NCI-H2081 (cell line): ENCODE results near the gene CANX.
"Not testable (repeated sequence)": the region's sequence is repeated elsewhere in the genome, so short reads cannot be mapped to it uniquely, and the experiment has no call there.

Experiments used
- DNase-seq, 2 experiments: peaks; one replicate each; lab custom pipeline; 2025; lab: John Stamatoyannopoulos, UW

CANX gene

GRCh38 chr5:179697993-179698934, 503 bp upstream of the CANX start:
- peak; percentile 99 for DNase-seq

GRCh38 chr5:179699616-179700237, 960 bp downstream of the CANX start:
- peak in 1 of 2 experiments; percentile 37 for DNase-seq

GRCh38 chr5:179700401-179700918, 1.7 kb downstream of the CANX start:
- no peak for DNase-seq

- DNase-seq, result no peak
These were observed 17.5 kb downstream of the CANX start for GRCh38 chr5:179716286-179716685.

- DNase-seq, result no peak
These were observed 21.5 kb downstream of the CANX start for GRCh38 chr5:179720222-179720621.

- no peak for DNase-seq
These were observed 25.4 kb downstream of the CANX start for GRCh38 chr5:179724163-179724562.

GRCh38 chr5:179727106-179727505, 28.3 kb downstream of the CANX start:
- no peak for DNase-seq

- no peak for DNase-seq
These were observed 30.5 kb downstream of the CANX start for GRCh38 chr5:179729303-179729702.

- no peak for DNase-seq
These were observed 31.0 kb downstream of the CANX start for GRCh38 chr5:179729727-179730126.

GRCh38 chr5:179730356-179730755, 31.6 kb downstream of the CANX start:
- no peak for DNase-seq

GRCh38 chr5:179730852-179731251, 32.1 kb downstream of the CANX start:
- DNase-seq, result no peak

- DNase-seq, result no peak
These were observed 33.1 kb downstream of the CANX start for GRCh38 chr5:179731791-179732411.

GRCh38 chr5:179732412-179732917, 33.7 kb downstream of the CANX start, which contains the start of gene MAML1:
MAML1 (plus strand) TSS chr5:179732822; CDS start chr5:179733113, 291 bp downstream.
- peak; percentile 99 to 100 for DNase-seq

- peak; percentile 5 to 43 for DNase-seq
These were observed 34.4 kb downstream of the CANX start for GRCh38 chr5:179732918-179733771.

- no peak for DNase-seq
These were observed 35.0 kb downstream of the CANX start for GRCh38 chr5:179733772-179734126.

- DNase-seq, result no peak
These were observed 35.9 kb downstream of the CANX start for GRCh38 chr5:179734536-179735164.

- no peak for DNase-seq
These were observed 40.0 kb downstream of the CANX start for GRCh38 chr5:179738742-179739141.

- DNase-seq, result not testable (repeated sequence)
These were observed 45.3 kb downstream of the CANX start for GRCh38 chr5:179744106-179744505.

GRCh38 chr5:179746872-179747271, 48.1 kb downstream of the CANX start:
- DNase-seq, result no peak

GRCh38 chr5:179747811-179748210, 49.0 kb downstream of the CANX start:
- no peak for DNase-seq
